ENCODE measurements around the gene CDKL1. TPM values are rescaled to one million over a fixed set of nuclear protein-coding genes. Genes with fewer than 3 reads are reported as not detected.
A peak's percentile ranks its signal among the peaks of the same experiment; 100 is the strongest.
"Not testable (repeated sequence)": the region's sequence is repeated elsewhere in the genome, so short reads cannot be mapped to it uniquely, and the experiment has no call there.

CDKL1 gene
- total RNA-seq, 1 donor from 2014 or later: 15.7 TPM

DNA sequence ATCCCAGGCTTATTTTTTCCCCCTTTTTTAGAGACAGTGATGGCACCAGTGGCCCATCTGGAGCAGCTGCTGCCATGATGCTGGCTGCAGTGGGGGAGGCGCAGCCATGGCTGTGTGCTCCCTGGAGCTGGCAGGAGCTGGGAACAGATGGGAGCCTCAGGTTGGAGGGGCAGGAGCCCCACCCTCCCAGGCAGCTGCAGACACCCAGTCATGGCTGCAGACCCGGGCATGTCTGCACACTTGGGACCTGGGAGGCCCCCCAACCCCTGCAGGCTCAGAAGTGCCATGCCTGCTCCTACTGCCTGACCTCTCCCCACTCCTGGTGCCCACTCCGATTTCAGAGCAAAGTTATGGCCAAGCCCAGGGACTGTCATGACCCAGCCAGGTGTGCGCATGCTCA, 25.1 kb downstream of the CDKL1 start:
- no peaks in the 10 kb centered on the region for H3K36me3 Mint-ChIP-seq (ENCODE audit: low read depth)
- H3K27me3 Mint-ChIP-seq (ENCODE audit: low read depth): no peaks in the 10 kb centered on the region
- no peak overlapping the region for H3K4me3 Mint-ChIP-seq (ENCODE audit: unreplicated experiment)
- H3K4me1 Mint-ChIP-seq (ENCODE audit: low read depth): peaks cover 10% of the 10 kb centered on the region
- DNase-seq (ENCODE audit: low spot score): no peak
- TF ChIP-seq, protein P1, sequence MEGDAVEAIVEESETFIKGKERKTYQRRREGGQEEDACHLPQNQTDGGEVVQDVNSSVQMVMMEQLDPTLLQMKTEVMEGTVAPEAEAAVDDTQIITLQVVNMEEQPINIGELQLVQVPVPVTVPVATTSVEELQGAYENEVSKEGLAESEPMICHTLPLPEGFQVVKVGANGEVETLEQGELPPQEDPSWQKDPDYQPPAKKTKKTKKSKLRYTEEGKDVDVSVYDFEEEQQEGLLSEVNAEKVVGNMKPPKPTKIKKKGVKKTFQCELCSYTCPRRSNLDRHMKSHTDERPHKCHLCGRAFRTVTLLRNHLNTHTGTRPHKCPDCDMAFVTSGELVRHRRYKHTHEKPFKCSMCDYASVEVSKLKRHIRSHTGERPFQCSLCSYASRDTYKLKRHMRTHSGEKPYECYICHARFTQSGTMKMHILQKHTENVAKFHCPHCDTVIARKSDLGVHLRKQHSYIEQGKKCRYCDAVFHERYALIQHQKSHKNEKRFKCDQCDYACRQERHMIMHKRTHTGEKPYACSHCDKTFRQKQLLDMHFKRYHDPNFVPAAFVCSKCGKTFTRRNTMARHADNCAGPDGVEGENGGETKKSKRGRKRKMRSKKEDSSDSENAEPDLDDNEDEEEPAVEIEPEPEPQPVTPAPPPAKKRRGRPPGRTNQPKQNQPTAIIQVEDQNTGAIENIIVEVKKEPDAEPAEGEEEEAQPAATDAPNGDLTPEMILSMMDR (IDR thresholded peaks at IDR 0.05): no peak
- H3K27ac Mint-ChIP-seq (ENCODE audit: unreplicated experiment): no peak overlapping the region
- peaks cover 6% of the 10 kb centered on the region for H3K9me3 Mint-ChIP-seq (ENCODE audit: low read depth)

DNA sequence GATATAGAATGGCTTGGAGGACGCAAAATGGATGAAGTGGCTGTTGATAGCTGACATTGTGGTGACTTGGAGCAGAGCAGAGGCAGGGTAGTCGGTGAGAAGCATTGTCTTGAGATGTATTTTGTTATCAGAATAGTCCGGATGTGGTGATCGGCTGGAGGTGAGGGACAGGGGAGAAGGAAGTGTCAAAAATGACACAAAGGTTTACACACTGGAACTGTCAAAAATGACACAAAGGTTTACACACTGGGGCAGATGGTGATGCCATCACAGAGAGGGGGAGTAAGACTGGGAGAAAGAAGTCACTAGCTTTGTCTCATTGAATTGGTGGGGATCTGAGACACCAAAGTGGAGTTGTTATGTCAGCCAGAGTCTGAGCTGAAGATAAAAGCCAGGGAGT, 30.1 kb downstream of the CDKL1 start:
- Mint-ChIP-seq H3K4me1 (ENCODE audit: low read depth) (peaks cover 13% of the 10 kb centered on the region), H3K36me3 (ENCODE audit: low read depth) (no peaks in the 10 kb centered on the region), H3K27me3 (ENCODE audit: low read depth) (no peaks in the 10 kb centered on the region), H3K9me3 (ENCODE audit: low read depth) (peaks cover 6% of the 10 kb centered on the region), H3K27ac (ENCODE audit: unreplicated experiment) (no peak overlapping the region), H3K4me3 (ENCODE audit: unreplicated experiment) (no peak overlapping the region)
- TF ChIP-seq, protein P1 (IDR thresholded peaks at IDR 0.05): no peak
- DNase-seq (ENCODE audit: low spot score): no peak

DNA sequence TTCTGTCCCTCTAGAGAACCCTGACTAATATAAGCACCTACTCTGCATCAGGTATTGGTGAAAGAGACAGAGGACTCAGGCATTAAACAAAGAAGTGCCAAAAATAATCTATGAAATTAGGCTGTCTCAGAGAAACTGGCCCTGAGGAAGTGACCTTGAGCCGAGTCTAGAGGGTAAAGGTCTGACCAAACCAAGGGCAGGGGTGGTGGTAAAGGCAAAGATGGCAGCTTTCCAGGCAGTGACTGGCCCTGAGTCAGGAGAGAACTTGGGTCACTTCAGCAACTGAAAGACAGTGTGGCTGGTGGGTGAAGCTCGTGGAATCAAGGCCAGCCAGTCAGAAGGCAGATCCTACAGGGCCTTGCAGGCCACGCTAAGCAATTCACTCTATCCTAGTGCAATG, 30.6 kb downstream of the CDKL1 start:
- H3K9me3 Mint-ChIP-seq (ENCODE audit: low read depth): peaks cover 6% of the 10 kb centered on the region
- H3K4me1 Mint-ChIP-seq (ENCODE audit: low read depth): peaks cover 13% of the 10 kb centered on the region
- H3K27ac Mint-ChIP-seq (ENCODE audit: unreplicated experiment): no peak overlapping the region

DNA sequence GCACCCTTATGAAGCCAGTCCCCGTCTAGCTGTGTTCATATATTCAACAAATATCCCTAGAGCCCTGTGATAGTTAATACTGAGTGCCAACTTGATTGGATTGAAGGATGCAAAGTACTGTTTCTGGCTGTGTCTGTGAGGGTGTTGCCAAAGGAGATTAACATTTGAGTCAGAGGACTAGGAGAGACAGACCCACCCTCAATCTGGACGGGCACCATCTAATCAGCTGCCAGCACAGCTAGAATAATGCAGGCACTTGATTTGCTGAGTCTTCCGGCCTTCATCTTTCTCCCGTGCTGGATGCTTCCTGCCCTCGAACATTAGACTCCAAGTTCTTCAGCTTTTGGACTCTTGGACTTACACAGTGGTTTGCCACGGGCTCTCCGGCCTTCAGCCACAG, 31.1 kb downstream of the CDKL1 start:
- not testable (repeated sequence) for H3K4me3 Mint-ChIP-seq (ENCODE audit: unreplicated experiment); H3K9me3 Mint-ChIP-seq (ENCODE audit: low read depth); H3K27me3 Mint-ChIP-seq (ENCODE audit: low read depth); H3K36me3 Mint-ChIP-seq (ENCODE audit: low read depth); DNase-seq (ENCODE audit: low spot score)
- Mint-ChIP-seq H3K27ac (ENCODE audit: unreplicated experiment) (peak overlapping the region; percentile 34), H3K4me1 (ENCODE audit: low read depth) (peaks cover 13% of the 10 kb centered on the region)

More for the DNA sequence above, 30.6 kb downstream of the CDKL1 start:
- H3K27me3 Mint-ChIP-seq (ENCODE audit: low read depth): no peaks in the 10 kb centered on the region
- no peak overlapping the region for H3K4me3 Mint-ChIP-seq (ENCODE audit: unreplicated experiment)
- TF ChIP-seq, protein P1 (IDR thresholded peaks at IDR 0.05): no peak
- DNase-seq (ENCODE audit: low spot score): no peak
- H3K36me3 Mint-ChIP-seq (ENCODE audit: low read depth): no peaks in the 10 kb centered on the region

DNA sequence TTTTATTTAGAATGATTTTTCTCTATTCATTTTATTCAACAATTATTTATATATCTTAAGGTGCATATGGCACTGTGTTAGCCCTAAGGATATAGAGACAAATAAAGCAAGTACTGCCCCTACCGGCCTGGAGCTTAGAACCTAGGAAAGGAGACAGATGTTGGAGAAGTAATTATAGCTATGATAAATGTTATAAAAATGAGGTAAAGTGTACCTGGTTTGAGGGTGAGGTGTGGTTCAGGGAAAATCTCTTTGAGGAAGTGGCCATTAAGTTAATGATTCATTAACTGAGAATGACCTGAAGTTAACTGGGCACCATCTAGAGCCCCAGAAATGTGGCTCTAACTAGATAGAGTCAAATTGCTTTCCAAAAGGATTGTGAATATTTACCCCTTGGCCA, 31.9 kb downstream of the CDKL1 start:
- Mint-ChIP-seq H3K27ac (ENCODE audit: unreplicated experiment) (no peak overlapping the region), H3K4me1 (ENCODE audit: low read depth) (peaks cover 13% of the 10 kb centered on the region), H3K27me3 (ENCODE audit: low read depth) (no peaks in the 10 kb centered on the region), H3K36me3 (ENCODE audit: low read depth) (no peaks in the 10 kb centered on the region), H3K9me3 (ENCODE audit: low read depth) (no peaks in the 10 kb centered on the region), H3K4me3 (ENCODE audit: unreplicated experiment) (no peak overlapping the region)
- DNase-seq (ENCODE audit: low spot score): no peak
- TF ChIP-seq, protein P1 (IDR thresholded peaks at IDR 0.05): no peak

DNA sequence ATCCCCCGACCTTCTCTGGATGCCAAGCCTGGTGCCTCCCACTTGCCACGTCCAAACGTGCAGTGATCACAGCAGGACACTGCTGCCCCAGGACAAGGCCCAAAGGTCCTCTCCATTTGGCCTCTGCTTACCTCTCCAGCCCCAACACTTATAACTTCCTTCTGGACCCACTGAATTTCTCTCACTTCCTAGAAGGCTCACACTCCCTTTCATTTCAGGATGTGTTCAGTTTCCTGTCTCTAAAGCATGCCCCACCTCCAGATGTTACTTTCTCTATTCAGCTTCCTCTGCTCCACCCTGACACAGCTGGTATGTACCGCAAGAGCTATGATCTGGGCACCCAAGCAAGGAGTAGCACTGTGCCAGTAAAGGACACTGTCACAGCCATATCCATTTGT, 33.0 kb downstream of the CDKL1 start:
- Mint-ChIP-seq H3K36me3 (ENCODE audit: low read depth) (no peaks in the 10 kb centered on the region), H3K4me1 (ENCODE audit: low read depth) (peaks cover 13% of the 10 kb centered on the region), H3K4me3 (ENCODE audit: unreplicated experiment) (peak overlapping the region; percentile 62), H3K27me3 (ENCODE audit: low read depth) (no peaks in the 10 kb centered on the region), H3K9me3 (ENCODE audit: low read depth) (no peaks in the 10 kb centered on the region), H3K27ac (ENCODE audit: unreplicated experiment) (peak overlapping the region; percentile 93)
- TF ChIP-seq, protein P1 (IDR thresholded peaks at IDR 0.05): no peak
- no peak for DNase-seq (ENCODE audit: low spot score)

Data from chondrocyte (in vitro differentiated cells).